A375 (cell line): ENCODE results near the gene TTLL10. TPM values are rescaled to one million over a fixed set of nuclear protein-coding genes. Genes with fewer than 3 reads are reported as not detected.

Experiments used
- small RNA-seq: library from RNA; depleted of rRNA; stranded (forward); fragments of <200 nt; gene quantifications from one replicate; pipeline ENCODE3, GENCODE V24; 2014
- total RNA-seq: library from RNA; depleted of rRNA; stranded (reverse); fragments of >200 nt; shearing (Covaris generic); gene quantifications from 2 replicates; pipeline ENCODE4 v1.2.3, GENCODE V29; 2014; rRNA removed

TTLL10 gene
- total RNA-seq: not detected in 2 replicates

GRCh38 chr1:1173793-1174415 is at the start of gene TTLL10:
TSS of gene TTLL10 (plus strand) at chr1:1173880. CDS start at chr1:1179216, 5,336 bp downstream.

GRCh38 chr1:1206376-1206965 is 32.8 kb downstream of the TTLL10 start, which contains the start of gene TNFRSF18:
TSS of gene TNFRSF18 (minus strand) at chr1:1206592. CDS start at chr1:1206571, 21 bp downstream.

GRCh38 chr1:1213345-1214265 is 39.9 kb downstream of the TTLL10 start, which contains the start of gene TNFRSF4:
TSS of gene TNFRSF4 (minus strand) at chr1:1214153. CDS start at chr1:1214127, 26 bp downstream.

GRCh38 chr1:1231400-1232207 is 57.9 kb downstream of the TTLL10 start, which contains the start of gene SDF4:
TSS of gene SDF4 (minus strand) at chr1:1232001. CDS start at chr1:1228772, 3,229 bp downstream.

GRCh38 chr1:1232208-1232795 is 58.6 kb downstream of the TTLL10 start, which contains the start of gene B3GALT6:
TSS of gene B3GALT6 (plus strand) at chr1:1232237. CDS start at chr1:1232279, 42 bp downstream.

GRCh38 chr1:1246577-1247340 is 73.1 kb downstream of the TTLL10 start, which contains the start of gene C1QTNF12:
TSS of gene C1QTNF12 (minus strand) at chr1:1246722. CDS start at chr1:1246690, 32 bp downstream.

Small RNAs within 50 kb of the gene (small RNA-seq; reads per million reads assigned to genes)
- gene MIR200A: not detected
- gene MIR200B: not detected
- not detected for gene MIR429

Other genes with a start within 250 kb of the TTLL10 start
- 4.6 and 7.6 TPM in 2 replicates for gene SAMD11, start 250.0 kb upstream of the TTLL10 start, total RNA-seq
- 329 and 349 TPM in 2 replicates for gene NOC2L, start 214.6 kb upstream of the TTLL10 start, total RNA-seq
- gene KLHL17, start 213.3 kb upstream of the TTLL10 start, total RNA-seq: 12.8 and 18.9 TPM in 2 replicates
- gene PLEKHN1, start 207.4 kb upstream of the TTLL10 start, total RNA-seq: 4.0 and 4.1 TPM in 2 replicates
- gene PERM1, start 191.8 kb upstream of the TTLL10 start, total RNA-seq: 0.27 and 0.38 TPM in 2 replicates
- gene HES4, start 173.8 kb upstream of the TTLL10 start, total RNA-seq: 63.6 and 83.1 TPM in 2 replicates
- 26.2 and 29.1 TPM in 2 replicates for gene ISG15, start 160.4 kb upstream of the TTLL10 start, total RNA-seq
- gene AGRN, start 153.8 kb upstream of the TTLL10 start, total RNA-seq: 94.2 and 99.7 TPM in 2 replicates
- 0.56 TPM in 1 of 2 replicates, not detected in the other for gene RNF223, start 99.6 kb upstream of the TTLL10 start, total RNA-seq
- 20.3 and 23.0 TPM in 2 replicates for gene C1orf159, start 57.8 kb upstream of the TTLL10 start, total RNA-seq
- not detected in 2 replicates for gene TNFRSF18, start 32.7 kb downstream of the TTLL10 start, total RNA-seq
- not detected in 2 replicates for gene TNFRSF4, start 40.3 kb downstream of the TTLL10 start, total RNA-seq
- gene SDF4, start 58.1 kb downstream of the TTLL10 start, total RNA-seq: 86.0 and 88.9 TPM in 2 replicates
- 28.7 and 31.5 TPM in 2 replicates for gene B3GALT6, start 58.4 kb downstream of the TTLL10 start, total RNA-seq
- 2.5 and 7.0 TPM in 2 replicates for gene C1QTNF12, start 72.8 kb downstream of the TTLL10 start, total RNA-seq
- 97.6 and 120 TPM in 2 replicates for gene UBE2J2, start 100.0 kb downstream of the TTLL10 start, total RNA-seq
- 1.2 and 2.1 TPM in 2 replicates for gene SCNN1D, start 106.6 kb downstream of the TTLL10 start, total RNA-seq
- 30.1 and 39.1 TPM in 2 replicates for gene ACAP3, start 134.1 kb downstream of the TTLL10 start, total RNA-seq
- gene PUSL1, start 134.7 kb downstream of the TTLL10 start, total RNA-seq: 34.9 and 47.2 TPM in 2 replicates
- gene INTS11, start 150.8 kb downstream of the TTLL10 start, total RNA-seq: 138 and 141 TPM in 2 replicates
- 18.9 and 23.5 TPM in 2 replicates for gene CPTP, start 150.9 kb downstream of the TTLL10 start, total RNA-seq
- gene TAS1R3, start 157.4 kb downstream of the TTLL10 start, total RNA-seq: 0.30 and 0.56 TPM in 2 replicates
- gene DVL1, start 175.5 kb downstream of the TTLL10 start, total RNA-seq: 115 TPM in 2 replicates
- 0.77 TPM in 1 of 2 replicates, not detected in the other for gene MXRA8, start 184.7 kb downstream of the TTLL10 start, total RNA-seq
- gene AURKAIP1, start 201.3 kb downstream of the TTLL10 start, total RNA-seq: 307 and 311 TPM in 2 replicates
- 221 and 241 TPM in 2 replicates for gene CCNL2, start 225.5 kb downstream of the TTLL10 start, total RNA-seq
- 286 and 336 TPM in 2 replicates for gene MRPL20, start 233.4 kb downstream of the TTLL10 start, total RNA-seq
- not detected in 2 replicates for gene ANKRD65, start 247.4 kb downstream of the TTLL10 start, total RNA-seq